MCF 10A (cell line): ENCODE results near the gene ALKBH1. TPM values are rescaled to one million over a fixed set of nuclear protein-coding genes. Genes with fewer than 3 reads are reported as not detected.
A peak's percentile ranks its signal among the peaks of the same experiment; 100 is the strongest.
"Not testable (repeated sequence)": the region's sequence is repeated elsewhere in the genome, so short reads cannot be mapped to it uniquely, and the experiment has no call there.

ENCODE experiments used
- Bru-seq: library from RNA; stranded (reverse); fragments of 400-500 nt; gene quantifications from one replicate; lab custom pipeline; 2021; lab: Mats Ljungman, UMichigan
- BruChase-seq, 2 experiments: library from RNA; stranded (reverse); fragments of 400-500 nt; gene quantifications; one replicate each; lab custom pipeline; 2021; lab: Mats Ljungman, UMichigan
- BruUV-seq: library from RNA; stranded (reverse); fragments of 400-500 nt; replicated peaks from 2 replicates; lab custom pipeline; 2021; lab: Mats Ljungman, UMichigan
- CTCF ChIA-PET: fragments of 300-600 bp; sonication (Branson Sonifier 250); formaldehyde crosslinking; extraction: SDS; loops from one replicate; lab custom pipeline; 2021; ENCODE audit warnings: antibody characterized with exemption, inconsistent platforms; lab: Yijun Ruan, JAX
- POLR2A ChIA-PET: fragments of 300-600, 350-650 bp; sonication (Branson Sonifier 250); formaldehyde crosslinking; extraction: SDS; loops from one replicate; lab custom pipeline; 2020; ENCODE audit warnings: antibody characterized with exemption, inconsistent platforms; lab: Yijun Ruan, JAX
- DNase-seq: peaks from one replicate; pipeline ENCODE4 v3.0.0-alpha.2; 2018; ENCODE audit not compliant: unreplicated experiment
- H3K27ac Mint-ChIP-seq: one replicate; pipeline ENCODE4 v1.8.0; 2022; ENCODE audit warnings: mild to moderate bottlenecking, low read depth, mixed read lengths; ENCODE audit not compliant: unreplicated experiment
- H3K27me3 Mint-ChIP-seq: one replicate; pipeline ENCODE4 v1.8.0; 2022; ENCODE audit warnings: mixed read lengths; ENCODE audit not compliant: insufficient read depth, unreplicated experiment
- H3K36me3 Mint-ChIP-seq: one replicate; pipeline ENCODE4 v1.8.0; 2022; ENCODE audit warnings: mild to moderate bottlenecking, moderate library complexity, mixed read lengths; ENCODE audit not compliant: insufficient read depth, unreplicated experiment
- H3K4me1 Mint-ChIP-seq: one replicate; pipeline ENCODE4 v1.8.0; 2022; ENCODE audit warnings: mixed read lengths; ENCODE audit not compliant: insufficient read depth, unreplicated experiment
- H3K4me3 Mint-ChIP-seq: one replicate; pipeline ENCODE4 v1.8.0; 2022; ENCODE audit warnings: mild to moderate bottlenecking, moderate library complexity, mixed read lengths; ENCODE audit not compliant: unreplicated experiment
- H3K9me3 Mint-ChIP-seq: one replicate; pipeline ENCODE4 v1.8.0; 2022; ENCODE audit warnings: mixed read lengths; ENCODE audit not compliant: unreplicated experiment
- CTCF ChIP-seq: fragments of 200-600 bp; IDR thresholded peaks from one replicate; pipeline ENCODE4 v1.8.0; 2022; ENCODE audit warnings: antibody characterized with exemption, mild to moderate bottlenecking; ENCODE audit not compliant: unreplicated experiment
- intact Hi-C: fragments of 100-400 bp; cut with micrococcal nuclease; formaldehyde crosslinking; loops from 2 replicates; pipeline ENCODE4 v1.14.1; 2022
- long read RNA-seq: library from polyadenylated mRNA; stranded (forward); transcript quantifications from one replicate; pipeline ENCODE4 v2.0.0, GENCODE V29; 2022
- total RNA-seq: library from RNA; stranded (reverse); gene quantifications from 2 replicates; pipeline ENCODE4 v1.2.3, GENCODE V29; 2022

ALKBH1 gene
- 14.4 and 19.0 TPM in 2 replicates for total RNA-seq
- Bru-seq, nascent RNA: percentile 77 among the genes with signal in this experiment
- percentile 67 among the genes with signal in this experiment for BruChase-seq, experiment 1, labeled RNA remaining after a 6-hour chase
- BruChase-seq, experiment 2, labeled RNA remaining after a 2-hour chase: percentile 70 among the genes with signal in this experiment
- long read RNA-seq, transcript ALKBH1-201 (6 exons, 2,594 nt): major isoform, 16 of 24 reads
- long read RNA-seq, partial matches to known transcripts: 1 of 24 reads
- long read RNA-seq, other reads (novel, unspliced or antisense): 6 of 24 reads

- Mint-ChIP-seq H3K36me3 (peaks cover 40% of the 10 kb centered on the region), H3K4me3 (peak within 1 kb of the TSS; percentile 93), H3K9me3 (no peaks in the 10 kb centered on the region), H3K27ac (peak within 1 kb of the TSS; percentile 95), H3K27me3 (no peaks in the 10 kb centered on the region), H3K4me1 (peaks cover 20% of the 10 kb centered on the region)
- peak; percentile 91 for DNase-seq
- CTCF ChIA-PET: interaction anchor here (0.6 to 2.3 kb wide), 11 partner anchors 44 to 249 kb away, joined by 3 to 14 read pairs (median 4); partner anchors contain the start of gene SNW1
- BruUV-seq: no TSS peak
- intact Hi-C loops: loop anchor here (1.0 to 2.0 kb wide), 4 partner anchors 45 to 249 kb away; partner anchors contain the start of gene SPTLC2
- TF ChIP-seq CTCF: no peak
- POLR2A ChIA-PET: interaction anchor here (0.6 to 4.1 kb wide), 24 partner anchors 8 to 681 kb away, joined by 3 to 29 read pairs (median 4); partner anchors contain the start of genes AHSA1, GSTZ1, POMT2 and SAMD15
Observed at GRCh38 chr14:77707724-77708408, at the start of gene ALKBH1, which contains the start of gene SLIRP. Gene ALKBH1, minus strand, starts transcription at chr14:77708023. Its CDS starts 19 bp downstream, at chr14:77708004. Gene SLIRP, plus strand, starts transcription at chr14:77708103. Its CDS starts 9 bp downstream, at chr14:77708112.

GRCh38 chr14:77752799-77753516 lies 45.1 kb upstream of the ALKBH1 start:
- no peak for DNase-seq
- no TSS peak for BruUV-seq
- Mint-ChIP-seq H3K9me3 (no peaks in the 10 kb centered on the region), H3K27ac (no peak overlapping the region), H3K4me3 (no peak overlapping the region), H3K4me1 (peaks cover 6% of the 10 kb centered on the region), H3K27me3 (no peaks in the 10 kb centered on the region), H3K36me3 (peaks cover 82% of the 10 kb centered on the region)
- intact Hi-C loops: no loop called here
- POLR2A ChIA-PET: interaction anchor here (1.0 to 2.2 kb wide), 4 partner anchors 8 to 44 kb away, joined by 4 to 15 read pairs (median 9); partner anchors contain the start of genes ALKBH1, SLIRP and SNW1
- CTCF ChIA-PET: interaction anchor here (0.9 to 1.3 kb wide), 4 partner anchors 9 to 232 kb away, joined by 3 to 4 read pairs (median 3); partner anchors contain the start of gene SNW1
- TF ChIP-seq CTCF: no peak

GRCh38 chr14:77752266-77752665 lies 44.4 kb upstream of the ALKBH1 start:
- no peaks in the 10 kb centered on the region for H3K4me1 Mint-ChIP-seq
- BruUV-seq: no TSS peak
- H3K27ac Mint-ChIP-seq: no peak overlapping the region
- no peak for DNase-seq
- H3K36me3 Mint-ChIP-seq: peaks cover 78% of the 10 kb centered on the region
- no peaks in the 10 kb centered on the region for H3K9me3 Mint-ChIP-seq
- intact Hi-C loops: no loop called here
- no peak overlapping the region for H3K4me3 Mint-ChIP-seq
- POLR2A ChIA-PET: interaction anchor here (1.5 to 2.2 kb wide), 3 partner anchors 9 to 44 kb away, joined by 6 to 15 read pairs (median 12); partner anchors contain the start of genes ALKBH1, SLIRP and SNW1
- CTCF ChIA-PET: interaction anchor here (0.6 to 1.3 kb wide), 5 partner anchors 9 to 146 kb away, joined by 3 to 4 read pairs (median 3); partner anchors contain the start of gene SNW1
- no peaks in the 10 kb centered on the region for H3K27me3 Mint-ChIP-seq
- no peak for TF ChIP-seq CTCF

- H3K4me3 Mint-ChIP-seq, intact Hi-C loops, POLR2A ChIA-PET, BruUV-seq, CTCF ChIA-PET, H3K27me3 Mint-ChIP-seq, H3K4me1 Mint-ChIP-seq, DNase-seq, H3K27ac Mint-ChIP-seq, H3K9me3 Mint-ChIP-seq: not testable (repeated sequence)
- peaks cover 65% of the 10 kb centered on the region for H3K36me3 Mint-ChIP-seq
Observed at GRCh38 chr14:77747425-77747824, 39.6 kb upstream of the ALKBH1 start.
